Glomerular visceral epithelial cell (primary cell): Measurements from ENCODE around the gene HSD17B2.
"Not testable (repeated sequence)": the region's sequence is repeated elsewhere in the genome, so short reads cannot be mapped to it uniquely, and the experiment has no call there.

Experiments used
- DNase-seq: peaks from one replicate; pipeline ENCODE4 v3.0.0-alpha.2; 2016; ENCODE audit errors: extremely low spot score

The HSD17B2 gene

GRCh38 chr16:82081264-82081663 lies 46.2 kb downstream of the HSD17B2 start:
- no peak for DNase-seq

- no peak for DNase-seq
Observed at GRCh38 chr16:82082097-82082496, 47.0 kb downstream of the HSD17B2 start.

- peak; percentile 3 for DNase-seq
Observed at GRCh38 chr16:82082543-82083244, 47.6 kb downstream of the HSD17B2 start.

- no peak for DNase-seq
Observed at GRCh38 chr16:82083710-82084353, 48.8 kb downstream of the HSD17B2 start.

- DNase-seq = no peak
Observed at GRCh38 chr16:82085011-82085779, 50.1 kb downstream of the HSD17B2 start.

GRCh38 chr16:82088483-82088882 lies 53.4 kb downstream of the HSD17B2 start:
- DNase-seq = no peak

- DNase-seq = no peak
Observed at GRCh38 chr16:82091241-82091640, 56.2 kb downstream of the HSD17B2 start.

- no peak for DNase-seq
Observed at GRCh38 chr16:82092711-82093110, 57.7 kb downstream of the HSD17B2 start.

GRCh38 chr16:82093666-82094300 lies 58.7 kb downstream of the HSD17B2 start:
- no peak for DNase-seq

- no peak for DNase-seq
Observed at GRCh38 chr16:82094942-82095540, 60.0 kb downstream of the HSD17B2 start.

- no peak for DNase-seq
Observed at GRCh38 chr16:82096641-82097040, 61.6 kb downstream of the HSD17B2 start.

- DNase-seq = no peak
Observed at GRCh38 chr16:82105107-82105506, 70.1 kb downstream of the HSD17B2 start.

- no peak for DNase-seq
Observed at GRCh38 chr16:82108100-82108499, 73.0 kb downstream of the HSD17B2 start.

GRCh38 chr16:82108774-82109173 lies 73.7 kb downstream of the HSD17B2 start:
- peak; percentile 1 for DNase-seq

- DNase-seq = not testable (repeated sequence)
Observed at GRCh38 chr16:82109266-82109665, 74.2 kb downstream of the HSD17B2 start.

- DNase-seq = no peak
Observed at GRCh38 chr16:82111944-82112343, 76.9 kb downstream of the HSD17B2 start.

GRCh38 chr16:82113741-82114140 lies 78.7 kb downstream of the HSD17B2 start:
- no peak for DNase-seq

GRCh38 chr16:82116535-82116934 lies 81.5 kb downstream of the HSD17B2 start:
- no peak for DNase-seq

GRCh38 chr16:82118749-82119148 lies 83.7 kb downstream of the HSD17B2 start:
- DNase-seq = no peak

GRCh38 chr16:82119405-82119804 lies 84.4 kb downstream of the HSD17B2 start:
- no peak for DNase-seq

GRCh38 chr16:82124651-82125050 lies 89.6 kb downstream of the HSD17B2 start:
- DNase-seq = no peak

GRCh38 chr16:82129881-82130280 lies 94.8 kb downstream of the HSD17B2 start:
- no peak for DNase-seq
